ENCODE measurements around the gene LMOD2.

Gene LMOD2

GRCh38 chr7:123655614-123656013 lies at the start of gene LMOD2:
Gene LMOD2 (plus strand): TSS chr7:123655866. CDS start chr7:123655964, 98 bp downstream.
- Histone ChIP-seq H3K36me3 (ENCODE audit: control insufficient read depth, insufficient read depth, low read length) (no peaks in the 10 kb centered on the region), H3K27ac (ENCODE audit: low read depth, low read length) (no peak within 1 kb of the TSS), H3K9ac (ENCODE audit: low read length) (no peak within 1 kb of the TSS), H3K27me3 (ENCODE audit: control insufficient read depth, insufficient read depth, low read length) (no peaks in the 10 kb centered on the region), H3K4me1 (ENCODE audit: control insufficient read depth, insufficient read depth, low read length) (no peaks in the 10 kb centered on the region), H3K4me3 (ENCODE audit: low read length) (no peak within 1 kb of the TSS)

GRCh38 chr7:123607423-123607975 lies 48.2 kb upstream of the LMOD2 start:
- no peak overlapping the region for H3K27ac ChIP-seq (ENCODE audit: low read depth, low read length)
- no peaks in the 10 kb centered on the region for H3K36me3 ChIP-seq (ENCODE audit: control insufficient read depth, insufficient read depth, low read length)
- no peaks in the 10 kb centered on the region for H3K4me1 ChIP-seq (ENCODE audit: control insufficient read depth, insufficient read depth, low read length)
- no peaks in the 10 kb centered on the region for H3K27me3 ChIP-seq (ENCODE audit: control insufficient read depth, insufficient read depth, low read length)
- H3K4me3 ChIP-seq (ENCODE audit: low read length): no peak overlapping the region
- H3K9ac ChIP-seq (ENCODE audit: low read length): no peak overlapping the region

GRCh38 chr7:123608991-123609882 lies 46.4 kb upstream of the LMOD2 start:
- no peaks in the 10 kb centered on the region for H3K27me3 ChIP-seq (ENCODE audit: control insufficient read depth, insufficient read depth, low read length)
- no peaks in the 10 kb centered on the region for H3K4me1 ChIP-seq (ENCODE audit: control insufficient read depth, insufficient read depth, low read length)
- H3K36me3 ChIP-seq (ENCODE audit: control insufficient read depth, insufficient read depth, low read length): no peaks in the 10 kb centered on the region
- no peak overlapping the region for H3K4me3 ChIP-seq (ENCODE audit: low read length)
- no peak overlapping the region for H3K27ac ChIP-seq (ENCODE audit: low read depth, low read length)
- no peak overlapping the region for H3K9ac ChIP-seq (ENCODE audit: low read length)

- Histone ChIP-seq H3K27ac (ENCODE audit: low read depth, low read length) (no peak overlapping the region), H3K4me3 (ENCODE audit: low read length) (no peak overlapping the region)
Observed at GRCh38 chr7:123609883-123610239, 45.8 kb upstream of the LMOD2 start.

GRCh38 chr7:123612024-123612423 lies 43.6 kb upstream of the LMOD2 start:
- Histone ChIP-seq H3K4me1 (ENCODE audit: control insufficient read depth, insufficient read depth, low read length) (no peaks in the 10 kb centered on the region), H3K36me3 (ENCODE audit: control insufficient read depth, insufficient read depth, low read length) (no peaks in the 10 kb centered on the region), H3K27ac (ENCODE audit: low read depth, low read length) (no peak overlapping the region), H3K4me3 (ENCODE audit: low read length) (no peak overlapping the region), H3K9ac (ENCODE audit: low read length) (no peak overlapping the region), H3K27me3 (ENCODE audit: control insufficient read depth, insufficient read depth, low read length) (no peaks in the 10 kb centered on the region)

More at GRCh38 chr7:123609883-123610239, 45.8 kb upstream of the LMOD2 start:
- Histone ChIP-seq H3K4me1 (ENCODE audit: control insufficient read depth, insufficient read depth, low read length) (no peaks in the 10 kb centered on the region), H3K36me3 (ENCODE audit: control insufficient read depth, insufficient read depth, low read length) (no peaks in the 10 kb centered on the region), H3K9ac (ENCODE audit: low read length) (no peak overlapping the region), H3K27me3 (ENCODE audit: control insufficient read depth, insufficient read depth, low read length) (no peaks in the 10 kb centered on the region)

- H3K4me3 ChIP-seq (ENCODE audit: low read length): no peak overlapping the region
- no peaks in the 10 kb centered on the region for H3K4me1 ChIP-seq (ENCODE audit: control insufficient read depth, insufficient read depth, low read length)
- no peaks in the 10 kb centered on the region for H3K36me3 ChIP-seq (ENCODE audit: control insufficient read depth, insufficient read depth, low read length)
- no peaks in the 10 kb centered on the region for H3K27me3 ChIP-seq (ENCODE audit: control insufficient read depth, insufficient read depth, low read length)
- H3K27ac ChIP-seq (ENCODE audit: low read depth, low read length): no peak overlapping the region
- no peak overlapping the region for H3K9ac ChIP-seq (ENCODE audit: low read length)
Observed at GRCh38 chr7:123615344-123615743, 40.3 kb upstream of the LMOD2 start.

- no peaks in the 10 kb centered on the region for H3K4me1 ChIP-seq (ENCODE audit: control insufficient read depth, insufficient read depth, low read length)
- no peak overlapping the region for H3K4me3 ChIP-seq (ENCODE audit: low read length)
- H3K9ac ChIP-seq (ENCODE audit: low read length): no peak overlapping the region
- H3K27ac ChIP-seq (ENCODE audit: low read depth, low read length): no peak overlapping the region
- no peaks in the 10 kb centered on the region for H3K27me3 ChIP-seq (ENCODE audit: control insufficient read depth, insufficient read depth, low read length)
- H3K36me3 ChIP-seq (ENCODE audit: control insufficient read depth, insufficient read depth, low read length): no peaks in the 10 kb centered on the region
Observed at GRCh38 chr7:123616223-123616622, 39.4 kb upstream of the LMOD2 start.

- H3K36me3 ChIP-seq (ENCODE audit: control insufficient read depth, insufficient read depth, low read length): no peaks in the 10 kb centered on the region
- H3K4me3 ChIP-seq (ENCODE audit: low read length): no peak overlapping the region
- H3K27me3 ChIP-seq (ENCODE audit: control insufficient read depth, insufficient read depth, low read length): no peaks in the 10 kb centered on the region
- H3K9ac ChIP-seq (ENCODE audit: low read length): no peak overlapping the region
- H3K27ac ChIP-seq (ENCODE audit: low read depth, low read length): no peak overlapping the region
- no peaks in the 10 kb centered on the region for H3K4me1 ChIP-seq (ENCODE audit: control insufficient read depth, insufficient read depth, low read length)
Observed at GRCh38 chr7:123621707-123622106, 34.0 kb upstream of the LMOD2 start.

- Histone ChIP-seq H3K36me3 (ENCODE audit: control insufficient read depth, insufficient read depth, low read length) (no peaks in the 10 kb centered on the region), H3K27me3 (ENCODE audit: control insufficient read depth, insufficient read depth, low read length) (no peaks in the 10 kb centered on the region), H3K4me1 (ENCODE audit: control insufficient read depth, insufficient read depth, low read length) (no peaks in the 10 kb centered on the region), H3K27ac (ENCODE audit: low read depth, low read length) (no peak overlapping the region), H3K9ac (ENCODE audit: low read length) (no peak overlapping the region), H3K4me3 (ENCODE audit: low read length) (no peak overlapping the region)
Observed at GRCh38 chr7:123622660-123623386, 32.8 kb upstream of the LMOD2 start.

- H3K36me3 ChIP-seq (ENCODE audit: control insufficient read depth, insufficient read depth, low read length): no peaks in the 10 kb centered on the region
- H3K27me3 ChIP-seq (ENCODE audit: control insufficient read depth, insufficient read depth, low read length): no peaks in the 10 kb centered on the region
- H3K4me1 ChIP-seq (ENCODE audit: control insufficient read depth, insufficient read depth, low read length): no peaks in the 10 kb centered on the region
- no peak overlapping the region for H3K9ac ChIP-seq (ENCODE audit: low read length)
- no peak overlapping the region for H3K4me3 ChIP-seq (ENCODE audit: low read length)
- no peak overlapping the region for H3K27ac ChIP-seq (ENCODE audit: low read depth, low read length)
Observed at GRCh38 chr7:123624527-123625183, 31.0 kb upstream of the LMOD2 start.

- Histone ChIP-seq H3K36me3 (ENCODE audit: control insufficient read depth, insufficient read depth, low read length) (no peaks in the 10 kb centered on the region), H3K4me3 (ENCODE audit: low read length) (no peak overlapping the region), H3K9ac (ENCODE audit: low read length) (no peak overlapping the region), H3K27me3 (ENCODE audit: control insufficient read depth, insufficient read depth, low read length) (no peaks in the 10 kb centered on the region), H3K27ac (ENCODE audit: low read depth, low read length) (no peak overlapping the region), H3K4me1 (ENCODE audit: control insufficient read depth, insufficient read depth, low read length) (no peaks in the 10 kb centered on the region)
Observed at GRCh38 chr7:123625254-123625653, 30.4 kb upstream of the LMOD2 start.

- H3K27ac ChIP-seq (ENCODE audit: low read depth, low read length): no peak overlapping the region
- no peak overlapping the region for H3K4me3 ChIP-seq (ENCODE audit: low read length)
- no peaks in the 10 kb centered on the region for H3K4me1 ChIP-seq (ENCODE audit: control insufficient read depth, insufficient read depth, low read length)
- no peaks in the 10 kb centered on the region for H3K36me3 ChIP-seq (ENCODE audit: control insufficient read depth, insufficient read depth, low read length)
- H3K9ac ChIP-seq (ENCODE audit: low read length): no peak overlapping the region
- no peaks in the 10 kb centered on the region for H3K27me3 ChIP-seq (ENCODE audit: control insufficient read depth, insufficient read depth, low read length)
Observed at GRCh38 chr7:123627851-123628250, 27.8 kb upstream of the LMOD2 start.
